Right atrium auricular region (tissue), 2 donors: Measurements from ENCODE around the gene USP31. TPM values are rescaled to one million over a fixed set of nuclear protein-coding genes. Genes with fewer than 3 reads are reported as not detected.
"Not testable (repeated sequence)": the region's sequence is repeated elsewhere in the genome, so short reads cannot be mapped to it uniquely, and the experiment has no call there.

ENCODE experiments used
- DNase-seq: peaks from one replicate; pipeline ENCODE4 v3.0.0-alpha.2; 2019; ENCODE audit warnings: low spot score
- H3K27ac ChIP-seq, 2 donors: fragments of 200-600 bp; sonication (generic); 1 replicate in 1 of 2; 2 replicates in 1 of 2; pipeline ENCODE4 v1.5.1; 2016 to 2019
- H3K27me3 ChIP-seq, 2 donors: fragments of 200-600 bp; sonication (generic); one replicate each; pipeline versions ENCODE4 v1.5.1 to v1.6.0; 2017 to 2019
- H3K36me3 ChIP-seq: fragments of 200-600 bp; sonication (generic); one replicate; pipeline ENCODE4 v1.5.1; 2016
- H3K4me1 ChIP-seq, 2 donors: fragments of 200-600 bp; sonication (generic); one replicate each; pipeline versions ENCODE4 v1.5.1 to v1.6.0; 2017 to 2019
- H3K4me3 ChIP-seq, 2 donors: fragments of 200-600 bp; sonication (generic); 1 replicate in 1 of 2; 2 replicates in 1 of 2; pipeline ENCODE4 v1.5.1; 2017 to 2019; ENCODE audit warnings: mild to moderate bottlenecking in 1 of 2, moderate library complexity in 1 of 2
- H3K9me3 ChIP-seq, 2 donors: fragments of 200-600 bp; sonication (generic); one replicate each; pipeline ENCODE4 v1.5.1; 2019
- CTCF ChIP-seq, 2 donors: fragments of 200-600 bp; sonication (generic); IDR thresholded peaks; one replicate each; pipeline ENCODE4 v1.5.1; 2019; ENCODE audit warnings: antibody characterized with exemption in 2 of 2
- total RNA-seq, 2 donors: library from RNA; depleted of rRNA; stranded (reverse); fragments of >200 nt; gene quantifications; one replicate each; pipeline ENCODE4 v1.1.0, GENCODE V29; 2016

Gene USP31
- total RNA-seq, 2 donors from 2014 or later = 19.7 to 29.0 TPM

GRCh38 chr16:23107117-23107516, 42.1 kb downstream of the USP31 start:
- Histone ChIP-seq H3K27ac (no peak overlapping the region), H3K4me1 (peaks cover 0 to 9% of the 10 kb centered on the region in 2 donors), H3K36me3 (peaks cover 27% of the 10 kb centered on the region), H3K4me3 (no peak overlapping the region), H3K27me3 (no peaks in the 10 kb centered on the region), H3K9me3 (no peaks in the 10 kb centered on the region)
- DNase-seq = no peak
- TF ChIP-seq CTCF (IDR thresholded peaks at IDR 0.05) = no peak

GRCh38 chr16:23105309-23105708, 43.9 kb downstream of the USP31 start:
- Histone ChIP-seq H3K36me3 (peaks cover 42% of the 10 kb centered on the region), H3K9me3 (no peaks in the 10 kb centered on the region), H3K4me3 (no peak overlapping the region), H3K27ac (no peak overlapping the region), H3K27me3 (no peaks in the 10 kb centered on the region), H3K4me1 (peaks cover 0 to 3% of the 10 kb centered on the region in 2 donors)
- no peak for TF ChIP-seq CTCF (IDR thresholded peaks at IDR 0.05)
- DNase-seq = no peak

- Histone ChIP-seq H3K36me3 (peaks cover 47% of the 10 kb centered on the region), H3K4me3 (no peak overlapping the region), H3K27ac (no peak overlapping the region)
These were observed 45.0 kb downstream of the USP31 start for GRCh38 chr16:23104032-23104955.

GRCh38 chr16:23103603-23104002, 45.6 kb downstream of the USP31 start:
- peaks cover 47% of the 10 kb centered on the region for H3K36me3 ChIP-seq
- H3K4me3 ChIP-seq = no peak overlapping the region
- peaks cover 0 to 3% of the 10 kb centered on the region in 2 donors for H3K4me1 ChIP-seq
- no peaks in the 10 kb centered on the region for H3K27me3 ChIP-seq
- H3K27ac ChIP-seq = no peak overlapping the region
- H3K9me3 ChIP-seq = no peaks in the 10 kb centered on the region
- no peak for TF ChIP-seq CTCF (IDR thresholded peaks at IDR 0.05)
- no peak for DNase-seq

More at GRCh38 chr16:23104032-23104955, 45.0 kb downstream of the USP31 start:
- Histone ChIP-seq H3K9me3 (no peaks in the 10 kb centered on the region), H3K4me1 (peaks cover 0 to 3% of the 10 kb centered on the region in 2 donors), H3K27me3 (no peaks in the 10 kb centered on the region)
- no peak for DNase-seq
- TF ChIP-seq CTCF (IDR thresholded peaks at IDR 0.05) = no peak

GRCh38 chr16:23101012-23101550, 48.2 kb downstream of the USP31 start:
- no peaks in the 10 kb centered on the region for H3K4me1 ChIP-seq
- peaks cover 44% of the 10 kb centered on the region for H3K36me3 ChIP-seq
- H3K4me3 ChIP-seq = no peak overlapping the region
- no peak overlapping the region for H3K27ac ChIP-seq
- DNase-seq = no peak
- TF ChIP-seq CTCF (IDR thresholded peaks at IDR 0.05) = no peak
- no peaks in the 10 kb centered on the region for H3K27me3 ChIP-seq
- no peaks in the 10 kb centered on the region for H3K9me3 ChIP-seq

- not testable (repeated sequence) for H3K4me3 ChIP-seq, H3K4me1 ChIP-seq, H3K9me3 ChIP-seq, H3K27me3 ChIP-seq, H3K27ac ChIP-seq, DNase-seq
- H3K36me3 ChIP-seq = peaks cover 30% of the 10 kb centered on the region
These were observed 52.8 kb downstream of the USP31 start for GRCh38 chr16:23096450-23096849.

- not testable (repeated sequence) for H3K27ac ChIP-seq, H3K9me3 ChIP-seq, H3K4me3 ChIP-seq, H3K27me3 ChIP-seq, DNase-seq
- peaks cover 27% of the 10 kb centered on the region for H3K36me3 ChIP-seq
- peaks cover 0 to 11% of the 10 kb centered on the region in 2 donors for H3K4me1 ChIP-seq
These were observed 55.1 kb downstream of the USP31 start for GRCh38 chr16:23094136-23094535.
